HT1080 (cell line): ENCODE measurements around the gene ZBTB21. TPM values are rescaled to one million over a fixed set of nuclear protein-coding genes. Genes with fewer than 3 reads are reported as not detected.
A peak's percentile ranks its signal among the peaks of the same experiment; 100 is the strongest.

ENCODE experiments used
- DNase-seq: peaks from one replicate; pipeline ENCODE4 v3.0.0-alpha.2; 2015; ENCODE audit warnings: low read depth
- total RNA-seq: library from RNA; depleted of rRNA; stranded (reverse); fragments of >200 nt; shearing (Covaris generic); gene quantifications from 2 replicates; pipeline ENCODE4 v1.2.3, GENCODE V29; 2014

Gene ZBTB21
- total RNA-seq, 1 experiment from 2014 or later = 8.3 TPM

DNA sequence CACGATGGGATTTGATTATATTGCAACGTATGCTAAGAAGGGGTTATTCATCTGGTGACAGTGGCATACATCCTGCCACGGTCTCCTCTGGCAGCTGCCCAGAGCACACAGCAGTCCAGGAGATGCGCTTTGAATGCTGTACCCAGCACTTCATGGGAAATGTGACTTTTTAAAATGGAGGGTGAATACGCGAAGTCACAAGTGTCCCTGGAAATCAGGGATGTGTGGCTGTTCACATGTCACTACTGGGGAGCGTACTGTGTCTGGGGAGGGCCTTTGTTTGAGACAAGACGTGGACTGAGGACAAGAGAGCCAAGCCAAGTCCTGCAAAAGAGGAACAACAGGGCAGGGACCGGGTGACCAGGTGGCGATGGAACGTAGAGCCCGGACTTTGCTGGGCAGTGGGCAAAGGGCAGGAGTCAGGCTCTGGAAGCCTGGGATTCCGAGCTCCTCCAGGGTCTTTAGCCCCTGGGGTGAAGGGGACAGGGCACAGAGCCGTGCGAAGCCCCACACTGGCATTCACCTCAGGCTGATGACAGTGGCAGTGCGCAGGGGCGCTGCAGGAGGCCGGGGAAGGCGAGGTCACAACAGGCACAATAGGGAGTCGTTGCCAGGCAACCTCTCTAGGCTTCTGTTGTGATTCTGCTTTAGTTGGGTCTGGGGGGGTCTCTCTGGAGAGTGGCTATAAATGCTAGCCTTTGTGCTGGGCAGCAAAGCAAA lies 11.4 kb upstream of the ZBTB21 start:
- DNase-seq = no peak

DNA sequence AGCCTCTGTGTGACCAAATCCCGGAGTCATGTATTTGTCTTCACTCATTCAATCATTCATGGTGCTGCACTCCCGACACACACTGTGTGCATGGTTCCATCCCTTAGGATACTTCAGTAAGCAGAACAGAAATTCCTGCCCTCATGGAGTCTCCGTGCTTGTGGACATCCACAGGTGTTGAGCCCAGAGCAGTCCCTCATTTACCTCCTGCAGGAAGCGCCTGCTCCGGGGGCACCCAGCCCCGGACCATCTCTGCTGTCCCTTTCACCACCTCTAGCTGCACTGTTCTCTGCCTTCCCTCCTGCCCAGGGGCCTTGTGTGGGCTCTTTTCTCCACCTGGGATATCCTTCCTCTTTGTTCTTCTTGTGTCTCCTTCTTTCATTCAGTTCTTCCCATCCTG lies 9.5 kb upstream of the ZBTB21 start:
- no peak for DNase-seq

DNA sequence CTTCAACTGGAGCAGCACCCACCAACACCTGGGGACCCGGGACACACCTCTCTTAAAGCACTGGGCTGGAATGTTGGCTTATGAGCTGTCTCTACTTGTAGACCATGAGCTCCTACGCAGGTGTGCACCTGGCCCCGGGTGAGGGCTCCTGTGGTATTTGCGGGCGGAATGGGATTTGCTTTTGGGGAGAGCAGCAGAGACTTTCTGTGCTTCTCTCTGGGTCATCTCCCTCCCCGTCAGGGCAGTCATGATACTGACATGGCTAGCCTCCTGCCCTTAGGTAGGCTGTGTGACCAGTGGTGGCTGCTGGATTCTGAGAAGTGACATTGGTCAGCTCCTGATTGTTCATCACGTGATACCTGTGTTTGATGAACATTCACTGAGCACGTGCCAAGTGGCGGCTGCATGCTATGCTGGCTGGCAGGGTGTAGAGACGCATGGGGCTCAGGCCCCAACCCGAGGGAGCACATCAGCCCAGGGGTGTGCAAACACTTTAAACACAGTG lies 9.0 kb upstream of the ZBTB21 start:
- no peak for DNase-seq

DNA sequence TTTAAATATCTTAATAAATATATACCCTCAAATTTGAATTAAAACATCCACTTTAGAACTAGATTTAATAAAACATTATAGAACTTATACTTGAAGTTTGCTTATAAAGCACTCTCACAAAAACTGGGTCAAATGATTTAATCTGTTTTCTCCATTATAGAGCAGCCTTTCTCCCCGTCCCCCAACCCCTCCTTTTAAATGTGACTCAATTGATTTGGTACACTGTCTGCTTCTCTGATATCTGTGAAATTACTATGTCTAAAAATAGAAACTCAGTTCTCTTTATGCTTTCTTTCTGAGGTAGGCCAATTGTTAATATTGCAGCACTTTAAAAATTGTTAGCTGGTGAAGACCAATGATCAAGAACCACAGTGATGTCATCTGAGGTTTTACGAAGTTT lies 6.9 kb upstream of the ZBTB21 start:
- DNase-seq = no peak

DNA sequence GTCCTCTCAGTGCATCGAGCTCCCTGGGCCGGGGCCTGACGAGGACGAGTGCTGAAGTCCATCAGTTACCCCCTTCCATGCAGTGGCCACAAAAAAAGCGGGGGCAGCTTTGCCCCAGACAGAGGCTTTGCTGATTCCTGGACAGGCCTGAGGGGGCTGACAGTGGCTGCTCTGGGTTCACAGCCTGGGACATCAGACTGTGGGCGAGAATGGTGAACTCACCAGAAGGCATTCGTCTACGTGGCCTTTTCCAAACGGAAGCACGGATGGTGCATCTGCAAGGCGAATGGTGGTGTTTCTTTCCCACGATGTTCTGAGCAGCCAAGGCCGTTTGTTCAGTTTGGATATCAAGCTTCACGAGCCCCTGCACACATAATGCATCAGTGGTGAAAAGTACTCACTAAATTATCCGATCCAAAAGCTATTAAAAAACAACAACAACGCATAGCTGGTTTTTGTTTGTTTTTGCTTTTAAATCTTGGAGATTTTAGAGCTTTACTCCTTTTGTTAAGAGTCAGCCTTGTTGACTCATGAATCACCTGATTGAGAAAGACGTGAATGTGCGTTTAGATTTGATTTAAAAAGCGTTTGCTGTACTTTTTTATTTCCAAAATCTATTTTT lies 6.3 kb upstream of the ZBTB21 start:
- DNase-seq = no peak

DNA sequence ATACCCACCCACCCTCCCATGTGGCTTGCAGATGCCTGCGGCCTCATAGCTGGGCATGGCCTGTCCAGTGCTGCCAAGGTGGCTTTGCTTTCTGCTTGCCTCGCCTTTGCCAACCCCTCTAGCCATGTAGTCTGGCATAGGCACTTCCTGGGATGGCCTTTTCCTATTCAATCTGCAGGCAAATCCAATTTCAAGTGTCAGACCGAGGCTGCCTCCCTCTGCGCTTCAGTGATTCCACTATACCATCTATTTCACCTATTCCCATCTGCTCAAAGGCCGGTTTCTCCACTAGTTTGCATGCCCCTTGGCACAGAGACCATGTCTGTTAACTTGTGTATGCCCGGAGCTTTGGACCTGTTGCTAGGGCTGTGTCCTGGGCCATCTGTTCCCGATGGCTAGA lies 3.8 kb upstream of the ZBTB21 start:
- no peak for DNase-seq

DNA sequence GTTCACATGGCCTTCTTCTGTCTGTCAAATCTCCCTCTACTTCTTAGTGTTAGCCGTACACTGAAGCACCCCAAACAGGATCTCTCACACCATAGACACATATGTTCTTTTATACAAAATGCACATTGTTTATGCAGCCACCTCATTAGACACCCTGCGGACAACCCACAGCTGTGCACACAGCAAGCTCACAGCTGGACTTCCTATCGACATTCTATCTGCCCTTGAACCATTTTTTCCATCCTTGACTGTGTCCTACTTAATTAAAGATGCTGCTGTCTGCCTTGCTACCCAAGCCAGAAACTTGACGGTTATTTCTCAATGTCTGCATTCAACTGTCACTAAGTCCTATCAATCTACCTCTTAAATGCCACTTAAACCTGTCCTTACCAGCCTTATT lies 3.2 kb upstream of the ZBTB21 start:
- DNase-seq = no peak

DNA sequence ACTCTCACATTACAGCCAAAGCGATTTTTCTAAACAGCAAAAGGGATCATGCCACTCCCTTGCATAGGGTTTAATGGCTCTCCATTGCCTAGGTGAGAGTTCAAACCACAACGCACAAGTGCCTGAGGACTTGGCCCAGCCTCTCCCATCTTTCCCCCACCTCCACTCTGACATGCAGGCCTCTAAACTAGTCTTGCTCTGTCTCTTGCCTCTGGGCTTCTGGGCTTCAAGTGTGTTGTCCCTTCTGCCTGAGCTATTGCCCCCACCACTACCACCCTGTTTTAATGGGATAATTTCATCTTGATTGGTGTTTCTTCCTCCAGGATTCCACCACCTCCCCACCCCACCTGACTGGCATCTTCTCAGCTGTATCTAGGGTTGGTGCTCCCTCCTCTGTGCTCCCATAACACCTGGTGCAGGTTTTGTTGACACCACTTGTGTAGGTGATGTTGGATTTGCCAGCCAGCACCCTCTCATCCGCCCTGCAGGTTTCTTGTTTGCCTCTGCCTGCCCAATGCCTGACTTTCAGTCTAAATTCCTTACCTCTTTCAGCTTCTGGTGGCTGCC lies 2.7 kb upstream of the ZBTB21 start:
- DNase-seq = no peak

DNA sequence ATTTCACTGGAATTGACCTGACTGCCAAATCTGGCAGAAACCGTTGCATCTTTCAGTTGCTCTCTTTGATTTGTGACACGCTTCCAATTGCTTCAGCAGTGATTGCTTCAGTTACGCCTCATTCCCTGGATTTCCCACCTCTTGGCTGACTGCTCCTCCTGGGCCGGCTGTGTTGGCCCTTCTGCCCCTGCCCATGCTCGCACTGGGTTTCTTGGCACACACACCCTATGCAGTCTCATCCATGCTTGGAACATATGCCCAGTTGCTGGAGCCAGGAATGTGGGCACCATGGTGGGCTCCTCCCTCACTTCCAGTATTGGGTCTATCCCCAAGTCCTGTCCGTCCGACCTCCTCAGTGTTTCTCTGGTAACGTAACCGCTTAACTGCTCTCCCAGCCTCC lies 2.2 kb upstream of the ZBTB21 start:
- DNase-seq = no peak

DNA sequence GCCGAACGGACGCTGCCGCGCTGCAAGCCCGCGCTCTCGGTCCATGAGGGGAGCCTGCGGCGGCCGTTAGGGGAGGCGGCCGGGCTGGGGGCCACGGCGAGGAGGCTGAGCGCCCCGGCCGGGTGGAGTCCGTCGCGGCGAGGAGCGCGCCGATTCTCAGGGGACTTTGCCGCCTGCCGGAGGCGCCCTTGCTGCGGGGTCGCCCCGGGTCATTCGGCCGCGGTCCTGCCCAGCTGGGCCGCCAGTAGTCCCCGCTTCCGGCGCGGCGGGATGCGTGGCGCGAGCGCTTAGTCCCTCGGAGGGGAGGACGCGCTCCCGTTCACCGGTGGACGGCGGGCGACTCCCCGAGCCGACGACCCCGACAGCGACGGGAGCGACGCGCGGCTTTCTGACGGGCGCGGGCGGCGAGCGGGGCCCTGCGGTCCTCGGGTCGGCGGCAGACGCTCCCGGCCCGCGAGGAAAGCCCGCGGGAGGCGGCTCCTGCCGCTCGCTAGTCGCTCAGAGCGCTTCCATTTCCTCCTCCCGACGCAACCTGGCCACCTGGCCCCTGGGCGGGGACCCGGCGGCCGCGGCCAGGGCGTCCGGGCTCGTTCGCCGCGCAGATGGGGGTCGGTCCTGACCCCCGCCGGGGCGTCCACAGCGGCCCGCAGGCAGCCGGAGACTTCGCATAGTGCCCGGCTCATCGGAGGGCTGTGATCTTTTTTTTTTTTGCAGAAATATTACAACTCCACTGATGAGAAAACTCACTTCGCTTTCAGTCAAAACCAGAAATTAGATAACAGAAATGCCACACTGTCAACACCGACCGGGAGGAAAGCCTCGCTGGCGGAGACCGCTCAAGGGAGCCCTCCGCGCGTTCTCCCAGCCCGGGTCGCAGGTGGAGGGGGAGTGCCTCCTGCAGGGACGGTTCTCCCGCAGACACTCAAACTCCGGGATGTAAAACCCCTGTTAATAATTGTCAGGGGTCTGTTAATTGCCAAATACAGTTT lies 641 bp upstream of the ZBTB21 start:
- peak; percentile 32 for DNase-seq

DNA sequence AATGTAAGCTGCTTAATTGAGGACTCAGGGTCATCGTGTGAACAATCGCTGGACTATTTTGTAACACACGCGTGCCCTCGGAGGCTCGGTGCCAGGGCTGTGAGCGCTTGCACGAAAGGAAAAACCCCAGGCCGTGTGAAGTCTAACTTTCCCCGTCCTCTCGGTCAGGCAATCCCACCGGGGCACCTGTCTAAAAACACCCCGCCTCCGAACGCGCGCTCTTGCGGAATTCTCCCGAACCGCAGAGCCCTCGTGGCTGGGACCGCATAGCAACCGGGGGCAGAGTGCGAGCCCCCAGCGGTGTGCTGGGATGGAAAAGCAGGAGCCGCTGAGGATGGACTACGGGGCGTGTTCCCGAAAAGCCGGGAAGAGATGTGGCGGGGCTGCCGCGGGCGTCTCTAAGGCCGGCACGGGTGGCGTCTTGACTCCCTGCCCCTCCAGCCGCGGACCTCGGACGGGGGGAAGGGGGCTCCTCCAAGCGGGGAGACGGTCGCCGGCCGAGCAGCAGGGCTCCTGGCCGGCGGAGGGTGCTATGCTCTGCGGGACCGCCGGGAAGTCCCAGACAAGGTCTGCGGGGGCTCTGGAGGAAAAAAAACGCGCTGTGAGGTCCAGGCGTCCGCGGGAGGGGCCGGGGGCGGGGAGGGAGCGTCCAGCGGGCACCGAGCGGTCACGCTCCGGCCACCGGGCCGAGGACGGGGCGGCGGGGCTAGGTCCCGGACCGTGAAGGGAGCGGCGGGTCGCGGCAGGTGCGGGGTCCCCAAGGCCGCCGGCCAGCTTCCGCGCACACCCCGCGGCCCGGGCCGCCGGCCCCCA lies 936 bp downstream of the ZBTB21 start:
- peak; percentile 29 for DNase-seq

DNA sequence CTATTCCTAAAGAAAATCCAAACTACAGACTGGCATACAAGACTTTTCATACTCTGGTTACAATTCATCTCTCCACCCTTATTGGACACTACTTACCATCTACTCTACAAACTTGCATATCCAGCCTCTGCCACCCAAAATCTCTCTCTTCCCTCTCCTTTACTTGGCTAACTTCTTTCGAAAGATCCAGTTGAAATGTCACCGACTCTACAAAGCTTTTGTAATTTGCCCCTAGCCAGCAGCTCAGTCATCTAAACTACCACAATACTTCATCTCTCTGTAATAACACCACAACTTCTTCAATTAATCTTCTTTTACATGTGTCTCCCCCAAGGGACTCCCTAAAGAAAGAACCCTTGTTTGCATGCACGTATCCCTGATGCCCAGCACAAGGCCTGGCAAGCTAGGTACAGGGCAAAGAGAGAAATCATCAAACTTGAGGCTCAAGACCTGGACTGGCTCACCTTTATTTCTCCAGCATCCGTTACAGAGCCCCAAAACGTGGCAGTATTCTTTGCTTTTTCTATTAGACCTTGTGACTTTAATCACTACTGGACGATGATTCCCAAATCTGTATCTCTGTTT lies 2.7 kb downstream of the ZBTB21 start:
- DNase-seq = no peak

DNA sequence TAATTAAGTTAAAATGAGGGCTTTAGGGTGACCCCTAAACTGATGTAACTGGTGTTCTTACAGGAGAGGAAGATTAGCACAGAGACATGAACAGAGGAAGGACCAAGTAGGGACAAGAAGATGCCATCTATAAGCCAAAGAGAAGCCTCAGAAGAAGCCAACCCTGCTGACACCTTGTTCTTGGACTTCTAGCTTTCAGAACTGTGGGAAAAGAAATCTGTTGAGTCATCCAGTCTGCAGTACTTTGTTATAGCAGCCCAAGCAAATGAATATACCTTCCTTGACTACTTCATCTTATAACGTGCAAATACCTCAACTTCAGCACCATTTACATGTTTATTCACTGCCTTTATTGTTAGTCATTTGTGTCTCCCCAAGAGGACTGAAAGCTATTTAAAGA lies 3.4 kb downstream of the ZBTB21 start:
- DNase-seq = no peak

DNA sequence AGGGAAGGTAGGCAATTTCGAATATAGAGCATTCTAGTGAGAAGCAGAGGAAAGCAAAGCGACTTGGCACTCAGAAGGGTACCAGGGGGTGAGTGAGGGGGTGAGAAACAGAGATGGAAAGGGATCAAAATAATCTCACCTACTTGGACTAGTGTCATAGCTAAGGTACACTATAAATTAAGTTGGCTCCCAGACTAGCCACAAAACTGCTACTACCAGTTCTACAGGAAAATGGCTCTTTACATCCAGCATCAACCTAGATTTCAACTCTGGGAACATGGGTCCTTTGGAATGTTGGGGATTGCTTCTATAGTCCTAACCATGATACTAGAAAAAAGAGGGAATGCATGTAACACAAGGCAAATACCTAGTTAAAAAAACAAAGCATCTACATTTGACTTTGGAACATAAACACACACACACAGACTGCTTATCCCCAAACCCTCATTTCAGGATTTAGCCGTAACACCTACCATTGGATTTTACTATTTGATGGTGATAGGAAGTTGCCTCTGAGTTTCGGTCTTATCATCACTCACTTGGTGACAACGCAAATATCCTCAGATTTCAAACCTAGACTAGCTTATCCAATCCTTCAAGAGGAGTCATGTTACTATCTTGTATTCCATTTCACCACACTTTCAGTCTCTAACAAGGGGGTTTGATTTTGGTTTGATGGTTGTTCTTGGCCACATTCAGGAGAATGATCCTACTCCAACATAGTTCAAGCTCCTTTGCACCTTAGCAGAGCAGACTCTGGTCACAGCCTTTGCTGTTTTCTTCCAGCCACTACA lies 5.6 kb downstream of the ZBTB21 start:
- DNase-seq = no peak

DNA sequence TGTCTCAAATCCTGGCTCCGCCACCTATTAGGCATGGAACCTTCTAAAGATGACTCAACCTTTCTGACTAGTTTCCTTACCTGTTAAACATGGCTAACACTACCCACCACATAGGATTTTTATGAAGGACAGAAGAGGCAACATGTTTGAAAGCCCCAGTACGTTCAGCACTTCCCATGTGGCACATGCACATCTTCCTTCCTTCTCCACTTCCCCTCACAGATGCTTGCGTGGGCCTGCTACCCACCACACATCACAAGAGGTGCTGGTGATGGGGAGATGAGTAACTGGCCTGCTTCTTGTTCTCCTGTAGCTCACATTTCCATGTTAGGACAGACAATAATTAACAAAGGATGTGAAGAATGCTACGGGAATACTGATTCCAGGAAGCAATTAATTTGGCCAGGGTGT lies 7.1 kb downstream of the ZBTB21 start:
- peak; percentile 22 for DNase-seq

DNA sequence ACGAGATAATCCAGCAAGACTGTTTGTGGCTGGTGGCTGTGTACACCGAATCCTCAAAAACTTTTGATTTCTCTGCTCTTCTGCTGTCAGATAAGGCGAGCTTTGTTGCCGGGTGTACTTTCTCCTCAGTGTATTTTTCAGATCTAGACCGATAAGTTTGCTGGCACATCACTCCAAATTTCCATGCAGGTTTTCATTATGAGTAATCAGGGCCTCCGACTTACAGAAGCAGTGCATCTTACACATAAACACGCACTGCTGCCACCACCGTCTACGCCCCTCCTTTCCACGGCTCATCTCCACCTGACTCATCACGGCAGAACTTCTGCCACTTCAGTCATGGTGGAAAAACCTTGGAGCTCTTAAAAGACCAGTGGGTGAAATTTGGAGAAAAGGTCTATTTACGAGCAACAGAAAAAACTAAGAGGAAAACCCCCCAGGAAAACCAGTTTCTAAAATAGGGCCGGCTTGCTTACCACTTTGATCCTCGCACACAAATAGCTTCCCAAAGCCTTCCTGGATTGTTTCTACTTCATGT lies 7.7 kb downstream of the ZBTB21 start:
- peak; percentile 77 for DNase-seq

DNA sequence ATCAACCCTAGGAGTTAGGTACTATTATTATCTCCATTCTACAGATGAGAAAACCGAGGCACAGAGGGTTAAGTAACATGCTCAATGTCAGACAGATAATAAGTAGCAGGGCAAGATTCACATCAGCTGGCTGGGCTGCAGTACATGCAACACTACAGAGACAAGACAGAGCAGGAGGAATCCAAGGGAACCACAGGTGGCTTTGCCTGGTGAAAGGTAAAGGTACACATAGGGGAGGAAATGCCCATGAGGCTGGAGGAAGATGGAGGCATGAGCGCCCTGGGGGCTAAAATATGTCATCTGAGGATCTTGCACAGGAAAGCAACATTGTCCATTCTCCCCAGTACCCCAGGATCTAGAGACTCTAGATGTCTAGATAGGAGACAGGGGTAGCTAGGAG lies 8.4 kb downstream of the ZBTB21 start:
- DNase-seq = no peak

DNA sequence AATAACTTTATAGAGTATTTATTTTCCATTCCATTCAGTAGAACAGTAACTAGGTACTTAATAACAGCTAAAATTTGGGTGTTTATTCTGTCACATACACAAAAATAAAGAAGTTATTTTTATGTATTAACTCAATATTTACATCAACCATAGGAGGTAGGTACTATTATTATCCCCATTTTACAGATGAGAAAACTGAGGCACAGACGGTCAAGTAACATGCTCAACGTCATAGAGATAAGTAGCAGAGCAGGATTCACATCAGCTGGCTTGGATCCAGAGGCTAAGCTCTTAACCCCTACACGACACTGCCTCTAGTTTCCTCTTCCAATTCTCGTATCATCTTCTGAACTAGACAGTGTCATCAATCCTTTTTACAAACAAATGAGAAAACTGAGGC lies 9.3 kb downstream of the ZBTB21 start:
- no peak for DNase-seq

DNA sequence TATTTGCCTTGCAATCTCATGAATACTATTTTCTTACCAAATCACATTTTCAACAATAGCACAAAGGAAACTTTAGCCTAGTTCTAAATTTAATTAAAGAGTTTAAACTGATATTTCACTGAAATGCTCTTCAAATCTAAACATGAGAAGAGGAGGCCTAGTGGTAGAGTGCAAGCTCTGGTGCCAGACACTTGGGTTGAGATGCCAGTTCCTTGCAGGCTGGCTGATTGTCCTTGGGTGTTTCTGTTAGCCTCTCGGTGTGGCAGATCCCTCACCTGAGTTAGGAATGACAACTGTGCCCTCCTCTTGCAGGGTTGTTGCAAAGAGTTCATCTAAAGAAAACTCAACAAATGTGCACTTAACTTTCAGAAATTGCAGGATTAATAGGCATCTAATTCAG lies 12.5 kb downstream of the ZBTB21 start:
- DNase-seq = no peak
